SHP77 (cell line): ENCODE measurements around the gene ANTKMT.

Experiments
- DNase-seq, 2 experiments: peaks; one replicate each; lab custom pipeline; 2025; lab: John Stamatoyannopoulos, UW

The ANTKMT gene

DNA sequence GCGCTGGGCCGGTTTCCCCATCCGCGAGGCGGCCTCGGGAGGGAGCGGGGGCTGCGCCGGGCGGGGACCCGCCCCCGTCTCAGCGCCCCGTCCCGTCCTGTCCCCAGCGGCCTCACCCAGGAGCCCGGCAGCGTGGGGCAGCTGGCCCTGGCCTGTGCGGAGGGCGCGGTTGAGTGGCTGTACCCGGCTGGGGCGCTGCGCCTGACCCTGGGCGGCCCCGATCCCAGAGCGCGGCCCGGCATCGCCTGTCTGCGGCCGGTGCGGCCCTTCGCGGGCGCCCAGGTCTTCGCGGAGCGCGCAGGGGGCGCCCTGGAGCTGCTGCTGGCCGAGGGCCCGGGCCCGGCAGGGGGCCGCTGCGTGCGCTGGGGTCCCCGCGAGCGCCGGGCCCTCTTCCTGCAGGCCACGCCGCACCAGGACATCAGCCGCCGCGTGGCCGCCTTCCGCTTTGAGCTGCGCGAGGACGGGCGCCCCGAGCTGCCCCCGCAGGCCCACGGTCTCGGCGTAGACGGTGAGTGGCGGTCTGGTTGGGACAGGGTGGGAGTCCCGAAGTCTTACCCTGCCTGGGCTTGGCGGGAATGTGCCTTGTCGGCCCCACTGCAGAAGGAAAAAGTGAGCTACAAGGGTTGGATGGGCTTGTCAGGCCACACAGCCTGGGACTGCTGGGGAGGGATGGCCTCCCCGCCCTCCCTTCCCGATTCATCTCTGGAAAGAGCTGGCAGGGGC lies 5.3 kb upstream of the ANTKMT start:
- DNase-seq = no peak

- peak in 1 of 2 experiments; percentile 26 for DNase-seq
These were observed 4.8 kb upstream of the ANTKMT start for GRCh38 chr16:716200-716568.

GRCh38 chr16:716768-717325 lies 4.1 kb upstream of the ANTKMT start:
- DNase-seq = no peak

DNA sequence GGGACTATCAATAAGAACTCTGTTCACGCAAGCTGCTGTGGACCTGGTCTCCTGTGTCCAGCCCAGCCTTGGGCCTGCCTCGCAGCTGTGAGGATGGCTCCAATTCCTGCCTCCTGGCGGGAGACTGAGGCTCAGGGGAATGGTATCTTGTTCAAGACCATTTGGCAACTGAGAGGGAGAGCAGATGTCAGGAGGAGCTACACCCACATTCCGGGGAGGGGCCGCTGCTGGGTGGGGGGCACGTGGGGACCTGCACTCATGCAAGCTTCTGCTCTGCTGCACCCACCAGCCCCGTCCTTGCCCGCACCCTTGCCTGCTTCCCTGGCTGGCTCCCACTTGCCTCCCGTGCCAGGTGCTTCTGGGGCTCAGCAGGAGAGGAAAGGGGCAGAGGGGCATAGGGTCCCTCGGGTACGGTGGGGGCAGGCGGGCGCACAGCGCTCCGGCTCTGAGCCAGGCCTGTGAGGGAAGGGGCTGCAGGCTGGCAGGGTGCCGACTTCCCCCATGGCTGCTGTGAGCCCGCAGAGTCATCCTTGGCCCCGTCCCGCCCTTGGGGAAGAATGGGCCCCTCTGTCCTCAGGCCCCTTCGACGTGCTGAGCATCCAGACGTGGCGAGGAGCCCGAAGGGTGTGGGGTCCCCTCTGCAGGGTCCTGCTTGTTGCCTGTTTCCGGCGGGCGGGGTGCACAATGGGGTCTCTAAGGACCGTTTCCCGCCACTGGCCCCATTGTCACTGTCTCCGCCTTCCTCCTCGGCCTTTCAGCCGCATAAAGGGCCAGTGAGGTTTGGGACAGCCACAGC lies 3.3 kb upstream of the ANTKMT start:
- no peak for DNase-seq

DNA sequence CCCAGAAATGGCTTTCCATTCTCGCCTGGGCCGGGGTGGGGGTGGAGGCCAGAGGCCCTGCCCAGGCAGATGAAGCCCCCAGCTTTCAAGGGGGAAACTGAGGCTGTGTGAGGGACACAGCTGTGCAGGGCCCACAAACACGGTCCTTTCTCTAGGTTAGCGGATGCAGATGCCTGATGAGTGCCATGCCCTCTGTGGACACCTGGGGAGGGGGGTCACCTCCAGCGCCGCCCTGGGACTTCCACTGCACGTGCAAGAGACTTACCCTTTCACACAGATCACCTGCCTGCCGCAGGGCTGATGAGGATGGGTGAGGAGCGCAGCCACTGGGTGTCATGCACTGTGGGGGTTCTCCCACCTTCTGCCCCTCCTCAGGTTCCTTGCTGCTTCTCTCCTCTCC lies 2.6 kb upstream of the ANTKMT start:
- no peak for DNase-seq

GRCh38 chr16:718922-719321 lies 2.0 kb upstream of the ANTKMT start:
- no peak for DNase-seq

DNA sequence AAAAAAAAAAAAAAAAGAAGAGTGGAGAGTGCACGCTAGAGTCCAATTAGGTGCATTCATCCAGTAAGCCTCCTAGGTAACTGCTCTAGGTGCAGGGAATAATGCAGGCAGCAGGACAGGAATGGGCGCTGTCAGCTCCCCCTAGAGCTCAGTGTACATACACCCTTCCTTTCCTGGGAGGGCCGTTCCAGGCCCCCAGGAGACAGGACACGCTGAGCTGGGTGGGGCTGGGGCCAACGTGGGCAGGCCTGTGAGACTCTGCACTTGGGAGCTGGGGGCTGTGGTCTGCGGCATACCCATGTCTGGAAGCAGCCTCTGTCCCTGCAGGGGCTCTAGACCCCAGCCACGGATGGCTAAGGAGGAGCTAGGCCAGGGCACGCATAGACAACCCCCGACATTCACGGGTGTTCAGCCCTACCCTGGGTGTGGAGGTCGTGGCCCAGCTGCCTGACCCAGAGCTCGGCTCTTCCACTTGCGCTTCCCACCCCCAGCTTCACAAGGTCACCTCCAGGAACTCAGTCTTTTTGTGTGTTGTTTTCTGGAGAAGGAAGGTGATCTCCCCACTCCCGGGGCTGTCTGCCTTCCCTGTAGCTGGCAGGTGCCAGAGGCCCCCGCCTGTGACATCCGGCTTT lies 1.0 kb upstream of the ANTKMT start:
- peak in 1 of 2 experiments; percentile 49 for DNase-seq

- peak; percentile 71 to 83 for DNase-seq
These were observed 428 bp upstream of the ANTKMT start for GRCh38 chr16:720447-720989.

- no peak for DNase-seq
These were observed 1.0 kb downstream of the ANTKMT start for GRCh38 chr16:721765-722540.

DNA sequence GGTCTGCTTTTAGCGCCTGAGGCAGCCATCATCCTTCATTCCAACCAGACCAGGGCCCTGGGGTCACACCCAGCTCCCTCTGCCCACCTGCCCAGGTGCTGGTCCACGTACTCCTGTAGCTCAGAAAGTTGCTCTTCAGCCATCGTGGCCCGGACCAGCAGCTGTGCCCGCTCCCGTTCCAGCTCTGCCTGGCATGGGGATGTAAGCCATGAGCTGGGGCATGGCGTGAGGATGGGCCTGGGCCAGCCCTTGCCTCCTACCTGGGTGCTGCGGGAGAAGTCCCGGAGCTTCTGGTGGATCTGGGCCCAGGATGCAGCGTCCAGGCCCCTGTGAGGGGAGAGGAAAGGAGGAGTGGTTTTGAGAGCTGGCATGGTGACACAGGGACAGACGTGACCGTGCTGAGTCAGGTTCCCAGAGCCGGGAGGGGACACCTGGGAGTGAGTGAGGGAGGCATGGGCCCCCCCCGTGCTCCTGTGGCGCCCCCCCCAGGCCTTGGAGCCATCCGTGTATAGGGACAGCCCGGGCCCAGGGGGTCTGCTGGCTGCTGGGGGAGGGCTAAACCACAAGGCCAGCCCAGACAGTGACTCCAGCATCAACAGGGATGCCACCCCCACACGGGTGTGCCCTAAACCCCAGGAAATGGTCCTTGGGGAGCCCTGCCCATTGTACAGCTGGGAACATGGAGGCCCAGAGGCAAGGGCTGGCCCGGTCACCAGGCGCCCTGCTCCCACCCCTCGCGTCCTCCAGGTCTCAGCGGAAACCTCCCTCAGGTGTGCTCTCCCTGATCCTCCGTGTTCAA lies 2.1 kb downstream of the ANTKMT start:
- no peak for DNase-seq

- DNase-seq = no peak
These were observed 2.7 kb downstream of the ANTKMT start for GRCh38 chr16:723695-724094.

- DNase-seq = no peak
These were observed 3.5 kb downstream of the ANTKMT start for GRCh38 chr16:724188-725040.

DNA sequence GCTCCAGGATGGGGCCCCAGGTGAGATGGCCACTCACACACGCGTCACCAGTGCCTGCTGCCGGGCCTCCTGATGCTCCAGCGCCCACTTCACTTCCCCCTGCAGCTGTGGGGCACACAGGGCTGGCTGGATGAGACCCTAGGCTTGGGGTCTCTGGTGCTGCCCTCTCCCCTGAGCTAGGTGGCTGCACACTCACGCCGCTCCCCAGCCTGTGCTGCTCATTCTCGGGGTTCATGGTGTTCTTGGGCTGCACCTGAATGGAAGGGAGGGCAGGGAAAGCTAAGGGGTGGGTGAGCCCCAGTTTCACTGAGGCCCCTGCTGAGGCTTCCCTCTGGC lies 4.1 kb downstream of the ANTKMT start:
- DNase-seq = no peak

DNA sequence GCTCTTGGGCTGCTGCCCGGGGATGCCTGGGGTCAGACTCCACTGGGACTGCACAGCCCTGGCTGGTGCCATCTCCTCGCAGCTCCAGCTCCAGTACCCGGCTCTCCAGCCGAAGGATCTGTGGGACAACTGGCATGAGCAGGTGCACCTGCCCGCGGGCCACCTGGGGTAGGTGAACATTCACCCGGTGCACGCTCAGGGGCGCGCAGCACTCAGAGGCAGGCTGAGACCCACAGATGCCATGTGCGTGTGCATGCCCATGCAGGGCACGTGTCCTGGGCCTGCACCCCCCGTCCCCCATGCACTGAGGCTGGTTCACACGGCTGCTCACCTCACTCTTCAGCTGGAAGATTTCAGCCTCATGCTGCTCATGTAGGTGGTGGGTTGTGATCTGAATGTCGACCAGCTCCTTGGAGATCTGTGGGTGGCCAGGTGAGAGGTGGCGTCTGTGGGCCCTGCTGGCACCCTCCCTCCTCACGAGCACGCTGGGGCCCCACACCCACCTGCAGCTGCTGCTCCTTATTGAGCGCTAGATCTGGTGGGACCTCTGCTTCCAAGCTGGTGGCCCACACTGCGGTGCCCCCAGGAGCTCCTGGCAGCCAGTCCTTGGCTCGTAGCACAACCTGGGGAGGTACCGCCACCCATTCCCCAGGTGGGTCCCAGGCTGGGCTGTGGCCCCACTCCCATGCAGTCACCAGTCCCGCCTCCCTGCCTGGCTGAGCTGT lies 4.7 kb downstream of the ANTKMT start:
- no peak for DNase-seq

DNA sequence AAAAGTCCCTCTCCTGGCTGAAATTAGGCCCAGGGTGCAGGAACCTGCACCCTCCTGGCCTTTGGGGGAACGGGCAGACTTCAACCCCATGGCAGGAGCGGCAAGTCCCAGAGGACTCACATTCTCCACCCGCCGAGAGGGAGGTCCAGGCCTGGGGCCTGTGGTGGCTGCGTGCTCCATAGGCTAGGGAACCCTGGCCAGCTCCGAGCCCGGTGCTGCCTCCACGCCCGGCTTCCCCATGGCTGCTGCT lies 5.2 kb downstream of the ANTKMT start:
- DNase-seq = no peak

- DNase-seq = peak in 1 of 2 experiments; percentile 43
These were observed 5.7 kb downstream of the ANTKMT start, which contains the start of the genes CCDC78 and HAGHL for GRCh38 chr16:726438-727290. TSS of gene CCDC78 (minus strand) at chr16:726443. CDS start at chr16:726367, 76 bp downstream. TSS of gene HAGHL (plus strand) at chr16:727106. CDS start at chr16:727510, 404 bp downstream.

- DNase-seq = no peak
These were observed 6.5 kb downstream of the ANTKMT start for GRCh38 chr16:727291-727977.
